DMS114 treated with DMSO at 0.1 percent for 48 hours (cell line): ENCODE results near the gene COQ2.
"Not testable (repeated sequence)": the region's sequence is repeated elsewhere in the genome, so short reads cannot be mapped to it uniquely, and the experiment has no call there.

ENCODE experiments used
- DNase-seq: peaks from one replicate; lab custom pipeline; 2025; ENCODE audit not compliant: unreplicated experiment; lab: John Stamatoyannopoulos, UW

The COQ2 gene

GRCh38 chr4:83250687-83251446, 33.7 kb downstream of the COQ2 start:
- no peak for DNase-seq

- DNase-seq, result no peak
These were observed 36.1 kb downstream of the COQ2 start for GRCh38 chr4:83248486-83248885.

GRCh38 chr4:83247415-83248357, 36.9 kb downstream of the COQ2 start:
- no peak for DNase-seq

GRCh38 chr4:83241132-83241531, 43.5 kb downstream of the COQ2 start:
- no peak for DNase-seq

GRCh38 chr4:83240379-83240875, 44.2 kb downstream of the COQ2 start:
- no peak for DNase-seq

- no peak for DNase-seq
These were observed 46.0 kb downstream of the COQ2 start for GRCh38 chr4:83238393-83239248.

GRCh38 chr4:83237591-83237990, 47.0 kb downstream of the COQ2 start:
- no peak for DNase-seq

GRCh38 chr4:83235645-83236133, 48.9 kb downstream of the COQ2 start:
- DNase-seq, result not testable (repeated sequence)

GRCh38 chr4:83234902-83235644, 49.5 kb downstream of the COQ2 start:
- no peak for DNase-seq

GRCh38 chr4:83234387-83234786, 50.2 kb downstream of the COQ2 start:
- not testable (repeated sequence) for DNase-seq

- no peak for DNase-seq
These were observed 52.5 kb downstream of the COQ2 start for GRCh38 chr4:83232082-83232481.

GRCh38 chr4:83231620-83232076, 53.0 kb downstream of the COQ2 start:
- DNase-seq, result no peak

- DNase-seq, result no peak
These were observed 53.7 kb downstream of the COQ2 start for GRCh38 chr4:83230928-83231327.

- no peak for DNase-seq
These were observed 54.8 kb downstream of the COQ2 start for GRCh38 chr4:83229791-83230190.

- no peak for DNase-seq
These were observed 56.4 kb downstream of the COQ2 start for GRCh38 chr4:83228231-83228630.

GRCh38 chr4:83224502-83225197, 59.9 kb downstream of the COQ2 start:
- DNase-seq, result no peak

GRCh38 chr4:83223781-83224180, 60.8 kb downstream of the COQ2 start:
- DNase-seq, result no peak

- DNase-seq, result no peak
These were observed 62.6 kb downstream of the COQ2 start for GRCh38 chr4:83221897-83222441.
